ENCODE results near the gene ATN1. TPM values are rescaled to one million over a fixed set of nuclear protein-coding genes. Genes with fewer than 3 reads are reported as not detected.

ATN1 gene
- total and polyA plus RNA-seq, 9 of the 15 experiments (the other 6 are each of a cell fraction or from before 2014, with no cell fraction given): 0.15 to 49.8 (median 2.7) TPM

GRCh38 chr12:6914246-6914946, 13.4 kb upstream of the ATN1 start, which contains the start of gene ENO2 (continued):
- TF ChIP-seq JUND (IDR thresholded peaks at IDR 0.05; ENCODE audit: borderline replicate concordance, low read depth, low read length) (peak; percentile 23; the same call in 1 of the 2 replicates), JUND (tag; IDR thresholded peaks at IDR 0.05; ENCODE audit: borderline replicate concordance, low read depth, low read length) (no peak; the same call in 2 of the 3 replicates), ZNF384 (IDR thresholded peaks at IDR 0.05; ENCODE audit: low read depth, low read length) (no peak), ZNF644 (tag; IDR thresholded peaks at IDR 0.05; ENCODE audit: low read depth) (no peak), HNRNPLL (IDR thresholded peaks at IDR 0.05; ENCODE audit: low read depth, low read length, poor library complexity, severe bottlenecking) (peak; percentile 38), AFF4 (CRISPR knock-in tag; IDR thresholded peaks at IDR 0.05) (no peak), POLR2G (IDR thresholded peaks at IDR 0.05; ENCODE audit: low read depth, low read length) (peak; percentile 38), ATF1 (CRISPR knock-in tag; IDR thresholded peaks at IDR 0.05) (no peak), ATF1 (tag; IDR thresholded peaks at IDR 0.05) (no peak), VEZF1 (CRISPR knock-in tag; IDR thresholded peaks at IDR 0.05) (0 out of 2 replicates have a peak, but pooled peaks have one; percentile 40)

Measured in K562 (cell line).